DND-41 (cell line): ENCODE measurements around the gene PTPRN2.

Experiments
- CTCF ChIP-seq: IDR thresholded peaks from 2 replicates; pipeline ENCODE4 v1.5.1; 2012; ENCODE audit warnings: borderline replicate concordance, low read length, moderate library complexity, mild to moderate bottlenecking; ENCODE audit not compliant: poor library complexity, severe bottlenecking; ENCODE audit errors: extremely low read depth
- EZH2 ChIP-seq: IDR thresholded peaks from 3 replicates; pipeline ENCODE4 v1.6.1; 2012; ENCODE audit warnings: borderline replicate concordance, low read depth, mild to moderate bottlenecking, moderate library complexity, low read length, inconsistent platforms; ENCODE audit not compliant: severe bottlenecking

- no peak for TF ChIP-seq CTCF
- TF ChIP-seq EZH2: no peak
These were observed 736.0 kb downstream of the PTPRN2 start for GRCh38 chr7:157851501-157852067.
